Activated naive CD8-positive, alpha-beta T cell treated with anti-CD3 and anti-CD28 coated beads, Interleukin-2, amount 10 ng/mL, durations not matched to agents 7 days and 5 days (primary cell): ENCODE measurements around the gene NGFR. TPM values are rescaled to one million over a fixed set of nuclear protein-coding genes. Genes with fewer than 3 reads are reported as not detected.

Experiments used
- ATAC-seq: fragments of 150-1000 bp; cut with Tn5 transposase; one replicate; pipeline ENCODE4 v1.10.0; 2021; ENCODE audit warnings: low read depth, moderate library complexity
- POLR2A ChIA-PET: fragments of 350-600 bp; sonication (Branson Sonifier 250); formaldehyde crosslinking; loops from one replicate; lab custom pipeline; 2021; ENCODE audit warnings: antibody characterized with exemption; lab: Charles Lee
- DNase-seq: peaks from one replicate; pipeline ENCODE4 v3.0.0; 2021
- H3K27ac Mint-ChIP-seq: one replicate; pipeline ENCODE4 v1.8.0; 2022; ENCODE audit warnings: mild to moderate bottlenecking, mixed read lengths
- H3K27me3 Mint-ChIP-seq: one replicate; pipeline ENCODE4 v1.8.0; 2022; ENCODE audit warnings: mild to moderate bottlenecking, moderate library complexity, mixed read lengths
- H3K36me3 Mint-ChIP-seq: one replicate; pipeline ENCODE4 v1.8.0; 2021; ENCODE audit warnings: mild to moderate bottlenecking, mixed read lengths
- H3K4me1 Mint-ChIP-seq: one replicate; pipeline ENCODE4 v1.8.0; 2021; ENCODE audit warnings: mixed read lengths
- H3K4me3 Mint-ChIP-seq: one replicate; pipeline ENCODE4 v1.8.0; 2022; ENCODE audit warnings: mild to moderate bottlenecking, moderate library complexity, mixed read lengths
- H3K9me3 Mint-ChIP-seq: one replicate; pipeline ENCODE4 v1.8.0; 2021; ENCODE audit warnings: mixed read lengths
- total RNA-seq, 2 experiments: library from RNA; stranded (reverse); gene quantifications; one replicate each; pipeline ENCODE4 v1.2.3, GENCODE V29; 2021

NGFR gene, protein sequence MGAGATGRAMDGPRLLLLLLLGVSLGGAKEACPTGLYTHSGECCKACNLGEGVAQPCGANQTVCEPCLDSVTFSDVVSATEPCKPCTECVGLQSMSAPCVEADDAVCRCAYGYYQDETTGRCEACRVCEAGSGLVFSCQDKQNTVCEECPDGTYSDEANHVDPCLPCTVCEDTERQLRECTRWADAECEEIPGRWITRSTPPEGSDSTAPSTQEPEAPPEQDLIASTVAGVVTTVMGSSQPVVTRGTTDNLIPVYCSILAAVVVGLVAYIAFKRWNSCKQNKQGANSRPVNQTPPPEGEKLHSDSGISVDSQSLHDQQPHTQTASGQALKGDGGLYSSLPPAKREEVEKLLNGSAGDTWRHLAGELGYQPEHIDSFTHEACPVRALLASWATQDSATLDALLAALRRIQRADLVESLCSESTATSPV
- under 1 TPM in 1 of 2 experiments, not detected in 1; 0.50 TPM for total RNA-seq

DNA sequence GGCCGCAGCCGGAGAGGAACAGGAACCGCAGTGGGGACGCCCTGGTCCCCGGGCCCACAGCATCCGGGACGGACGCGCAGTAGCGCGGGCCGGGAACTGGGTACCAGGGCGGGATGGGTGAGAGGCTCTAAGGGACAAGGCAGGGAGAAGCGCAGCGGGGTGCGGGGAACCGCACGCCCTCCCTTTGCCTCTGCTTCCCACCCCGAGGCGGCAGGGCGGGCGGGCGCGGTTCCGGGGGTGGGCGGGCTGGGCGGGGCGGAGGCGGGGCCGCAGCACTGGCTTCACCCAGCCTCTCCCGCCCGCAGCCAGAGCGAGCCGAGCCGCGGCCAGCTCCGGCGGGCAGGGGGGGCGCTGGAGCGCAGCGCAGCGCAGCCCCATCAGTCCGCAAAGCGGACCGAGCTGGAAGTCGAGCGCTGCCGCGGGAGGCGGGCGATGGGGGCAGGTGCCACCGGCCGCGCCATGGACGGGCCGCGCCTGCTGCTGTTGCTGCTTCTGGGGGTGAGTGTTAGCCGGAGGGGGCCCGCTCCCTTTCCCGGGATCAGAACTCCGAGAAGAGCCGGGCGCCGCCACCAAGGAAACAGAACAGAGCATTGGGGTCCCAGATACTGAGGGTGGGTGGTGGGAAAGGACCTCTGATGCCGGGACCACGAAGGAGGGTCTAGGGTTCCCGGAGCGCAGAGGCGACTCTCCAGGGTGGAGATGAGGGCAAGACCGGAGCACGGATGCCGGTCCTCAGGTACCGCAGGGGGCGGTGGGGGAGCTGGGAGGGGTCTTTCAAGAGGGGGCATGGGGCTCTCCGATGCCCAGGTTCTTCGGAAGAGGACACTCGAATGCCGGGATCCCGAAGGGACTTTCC lies at the start of gene NGFR:
NGFR (plus strand) TSS at position 308 of the 856 bp plus-strand sequence; CDS start at position 433, 125 bp downstream.
- ATAC-seq (peak; percentile 61), DNase-seq (peak; percentile 71)
- Mint-ChIP-seq H3K9me3 (no peaks in the 10 kb centered on the region), H3K36me3 (no peaks in the 10 kb centered on the region), H3K27me3 (peaks cover 73% of the 10 kb centered on the region), H3K27ac (no peak within 1 kb of the TSS), H3K4me1 (peaks cover 13% of the 10 kb centered on the region), H3K4me3 (peak within 1 kb of the TSS; percentile 80)
- POLR2A ChIA-PET: no interaction called here

DNA sequence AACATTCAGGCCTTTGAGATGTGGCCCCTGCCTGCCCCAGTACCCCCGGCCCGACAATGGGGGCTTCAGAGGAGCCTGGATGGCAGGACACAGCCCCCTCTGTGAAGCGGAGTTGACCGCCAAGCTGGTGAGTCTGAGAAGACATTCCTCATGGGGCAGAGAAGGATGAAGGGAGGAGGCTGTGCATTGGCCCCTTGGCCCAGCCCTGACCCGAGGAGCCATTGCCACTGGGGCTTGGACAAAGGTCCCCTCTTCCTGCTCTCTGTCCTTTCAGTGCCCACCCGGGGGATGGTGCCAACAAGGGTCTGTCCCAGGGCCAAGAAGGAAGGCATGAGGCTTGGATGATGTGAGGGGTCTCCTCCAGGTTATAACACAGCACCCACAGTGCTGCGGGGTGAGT lies 49.5 kb upstream of the NGFR start:
- Mint-ChIP-seq H3K36me3 (no peaks in the 10 kb centered on the region), H3K4me1 (peaks cover 4% of the 10 kb centered on the region), H3K4me3 (no peak overlapping the region), H3K9me3 (no peaks in the 10 kb centered on the region), H3K27me3 (peaks cover 13% of the 10 kb centered on the region), H3K27ac (no peak overlapping the region)
- ATAC-seq: no peak
- POLR2A ChIA-PET: no interaction called here
- no peak for DNase-seq

DNA sequence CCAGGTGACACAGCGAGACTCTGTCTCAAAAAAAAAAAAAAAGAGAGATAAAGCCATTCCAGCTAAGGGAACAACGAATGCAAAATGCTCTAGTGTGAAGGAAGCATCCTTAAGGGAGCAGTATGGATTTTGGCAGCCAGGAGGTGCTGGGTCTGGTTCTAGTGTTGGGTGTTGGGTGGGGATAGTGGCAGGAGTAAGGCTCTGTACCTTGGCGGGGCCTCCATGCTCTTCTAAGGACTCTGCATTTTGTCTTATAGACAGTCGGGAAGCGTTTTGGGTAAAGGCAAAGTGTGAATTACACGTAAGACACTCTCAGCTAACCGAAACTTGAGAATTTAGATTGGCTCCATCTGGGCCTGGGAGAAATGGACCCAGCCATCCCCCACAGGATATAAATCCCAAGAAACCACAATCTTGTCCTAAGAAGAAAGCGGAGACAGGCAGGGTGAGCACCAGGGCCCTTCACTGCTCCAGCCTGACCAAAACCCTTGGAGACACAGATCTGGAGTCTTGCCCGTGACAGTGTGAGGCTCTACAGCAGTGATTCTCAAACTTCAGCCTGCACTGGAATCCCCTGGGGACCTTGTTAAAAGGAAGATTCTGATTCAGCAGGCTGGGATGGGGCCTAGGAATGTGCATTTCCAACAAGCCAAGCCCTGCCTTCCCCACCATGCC lies 47.3 kb upstream of the NGFR start:
- no peaks in the 10 kb centered on the region for H3K9me3 Mint-ChIP-seq
- ATAC-seq (no peak), DNase-seq (no peak)
- no peaks in the 10 kb centered on the region for H3K36me3 Mint-ChIP-seq
- H3K4me1 Mint-ChIP-seq: peaks cover 6% of the 10 kb centered on the region
- no peak overlapping the region for H3K27ac Mint-ChIP-seq
- peaks cover 8% of the 10 kb centered on the region for H3K27me3 Mint-ChIP-seq
- no peak overlapping the region for H3K4me3 Mint-ChIP-seq
- POLR2A ChIA-PET: interaction anchor here (0.6 kb wide), 1 partner anchor 503 kb away, joined by 3 read pairs; the partner anchor contains the start of gene SNF8

DNA sequence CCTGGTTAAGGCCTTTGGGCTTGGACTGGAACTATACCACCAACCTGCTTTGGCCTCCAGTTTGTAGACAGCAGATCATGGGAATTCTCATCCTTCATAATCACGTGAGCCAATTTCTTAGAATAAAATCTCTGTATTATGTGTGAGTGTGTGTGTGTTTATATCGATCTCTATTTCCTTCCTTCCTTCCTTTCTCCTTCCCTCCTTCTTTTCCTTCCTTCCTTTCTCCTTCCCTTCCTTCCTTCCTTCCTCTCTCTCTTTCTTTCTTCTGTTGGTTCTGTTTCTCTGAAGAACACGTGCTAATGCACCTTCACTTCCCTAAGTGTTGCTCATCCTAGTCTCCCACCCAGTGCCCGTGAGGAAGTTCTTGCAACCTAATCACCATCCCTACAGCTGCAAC lies 44.9 kb upstream of the NGFR start:
- Mint-ChIP-seq H3K36me3 (no peaks in the 10 kb centered on the region), H3K4me3 (no peak overlapping the region), H3K9me3 (no peaks in the 10 kb centered on the region), H3K27me3 (peaks cover 11% of the 10 kb centered on the region), H3K4me1 (peaks cover 6% of the 10 kb centered on the region), H3K27ac (no peak overlapping the region)
- DNase-seq: no peak
- POLR2A ChIA-PET: no interaction called here
- no peak for ATAC-seq

DNA sequence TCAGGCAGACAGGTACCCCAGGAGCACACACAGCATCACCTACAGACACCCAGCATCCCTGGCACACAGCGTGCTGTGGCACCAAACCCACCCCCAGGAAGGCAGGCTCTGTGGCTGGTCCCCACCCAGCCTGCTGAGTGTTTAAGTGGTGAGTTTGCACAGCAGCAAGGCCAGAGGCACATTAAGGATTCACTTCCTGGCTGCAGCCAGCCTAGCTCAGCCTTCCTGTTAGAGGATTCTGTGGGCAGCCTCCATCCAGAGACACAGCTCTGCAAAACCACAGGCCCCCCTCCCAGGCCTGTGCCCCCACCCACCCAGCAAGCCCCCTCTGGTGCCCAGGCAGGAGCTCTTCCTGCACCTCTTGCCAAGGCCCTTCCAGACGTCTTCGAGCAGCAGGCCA lies 44.4 kb upstream of the NGFR start:
- peaks cover 11% of the 10 kb centered on the region for H3K27me3 Mint-ChIP-seq
- ATAC-seq (peak; percentile 67), DNase-seq (no peak)
- no peak overlapping the region for H3K27ac Mint-ChIP-seq
- no peaks in the 10 kb centered on the region for H3K9me3 Mint-ChIP-seq
- H3K4me3 Mint-ChIP-seq: no peak overlapping the region
- POLR2A ChIA-PET: no interaction called here
- peaks cover 6% of the 10 kb centered on the region for H3K4me1 Mint-ChIP-seq
- no peaks in the 10 kb centered on the region for H3K36me3 Mint-ChIP-seq

DNA sequence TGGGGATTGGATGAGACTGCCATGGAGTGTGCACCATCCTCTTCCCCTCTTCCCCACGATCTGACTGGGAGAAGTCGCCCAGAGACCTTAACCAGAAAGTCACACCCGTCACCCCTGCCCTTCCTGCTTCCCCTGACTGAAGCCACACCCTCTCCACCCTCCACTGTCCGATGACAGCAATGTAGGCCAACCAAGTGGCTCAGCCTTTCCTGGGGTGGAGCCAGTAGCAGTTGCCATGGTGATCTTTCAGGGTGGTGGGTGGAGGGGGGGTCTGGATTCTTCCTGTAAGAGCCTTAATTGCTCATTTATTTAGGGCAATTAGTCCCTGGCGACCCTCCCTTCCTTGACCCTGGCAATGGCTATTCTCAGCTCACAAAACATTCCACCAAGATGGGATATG lies 42.9 kb upstream of the NGFR start:
- ATAC-seq: peak; percentile 32
- Mint-ChIP-seq H3K4me1 (peaks cover 6% of the 10 kb centered on the region), H3K4me3 (no peak overlapping the region), H3K27me3 (peaks cover 22% of the 10 kb centered on the region), H3K36me3 (no peaks in the 10 kb centered on the region), H3K27ac (peak overlapping the region; percentile 63), H3K9me3 (no peaks in the 10 kb centered on the region)
- POLR2A ChIA-PET: no interaction called here
- no peak for DNase-seq

DNA sequence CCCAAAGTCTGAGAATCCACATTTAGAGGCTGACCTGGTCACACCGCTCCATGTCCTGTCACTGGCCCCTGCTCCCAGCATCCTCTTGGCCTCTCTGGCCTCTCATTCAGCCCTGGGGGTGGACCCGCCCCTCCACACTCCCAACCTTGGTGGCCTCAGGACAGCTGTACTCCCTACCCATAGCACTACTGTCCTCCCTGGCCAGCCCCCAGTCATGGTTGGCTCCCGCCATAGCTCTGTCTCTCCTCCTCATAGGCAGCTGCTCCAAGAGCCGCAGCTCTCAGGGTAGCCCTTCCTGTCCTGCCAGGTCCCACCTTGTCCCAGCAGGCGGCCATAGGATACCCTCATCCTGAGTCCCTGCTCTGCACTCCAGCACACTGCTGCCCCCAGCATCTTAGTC lies 42.4 kb upstream of the NGFR start:
- Mint-ChIP-seq H3K27ac (no peak overlapping the region), H3K4me3 (no peak overlapping the region), H3K36me3 (no peaks in the 10 kb centered on the region), H3K4me1 (peaks cover 7% of the 10 kb centered on the region), H3K9me3 (no peaks in the 10 kb centered on the region), H3K27me3 (peaks cover 27% of the 10 kb centered on the region)
- POLR2A ChIA-PET: no interaction called here
- DNase-seq: no peak
- no peak for ATAC-seq

DNA sequence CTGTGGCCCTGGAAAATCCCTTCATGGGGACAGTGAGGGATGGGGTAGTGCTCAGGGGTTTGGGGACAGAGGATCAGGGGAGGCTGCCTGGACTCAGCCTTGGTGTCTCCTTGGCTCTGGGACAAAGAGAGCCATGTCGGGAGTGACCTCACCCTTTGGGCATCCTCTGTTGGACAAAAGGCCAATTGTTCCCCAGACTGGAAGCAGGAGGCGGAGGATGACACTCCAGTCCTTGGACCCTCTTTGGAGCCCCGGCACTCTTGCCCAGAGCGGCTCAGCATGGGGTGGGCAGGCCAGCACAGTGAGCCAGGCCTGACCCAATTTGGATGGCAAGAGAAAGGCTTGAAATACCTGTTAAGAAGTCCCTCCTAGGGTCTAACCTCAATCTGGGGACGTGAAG lies 41.0 kb upstream of the NGFR start:
- H3K27me3 Mint-ChIP-seq: peaks cover 40% of the 10 kb centered on the region
- no peak overlapping the region for H3K27ac Mint-ChIP-seq
- no peak for ATAC-seq
- no peaks in the 10 kb centered on the region for H3K36me3 Mint-ChIP-seq
- POLR2A ChIA-PET: no interaction called here
- DNase-seq: no peak
- no peaks in the 10 kb centered on the region for H3K9me3 Mint-ChIP-seq
- H3K4me3 Mint-ChIP-seq: no peak overlapping the region
- H3K4me1 Mint-ChIP-seq: peaks cover 11% of the 10 kb centered on the region

DNA sequence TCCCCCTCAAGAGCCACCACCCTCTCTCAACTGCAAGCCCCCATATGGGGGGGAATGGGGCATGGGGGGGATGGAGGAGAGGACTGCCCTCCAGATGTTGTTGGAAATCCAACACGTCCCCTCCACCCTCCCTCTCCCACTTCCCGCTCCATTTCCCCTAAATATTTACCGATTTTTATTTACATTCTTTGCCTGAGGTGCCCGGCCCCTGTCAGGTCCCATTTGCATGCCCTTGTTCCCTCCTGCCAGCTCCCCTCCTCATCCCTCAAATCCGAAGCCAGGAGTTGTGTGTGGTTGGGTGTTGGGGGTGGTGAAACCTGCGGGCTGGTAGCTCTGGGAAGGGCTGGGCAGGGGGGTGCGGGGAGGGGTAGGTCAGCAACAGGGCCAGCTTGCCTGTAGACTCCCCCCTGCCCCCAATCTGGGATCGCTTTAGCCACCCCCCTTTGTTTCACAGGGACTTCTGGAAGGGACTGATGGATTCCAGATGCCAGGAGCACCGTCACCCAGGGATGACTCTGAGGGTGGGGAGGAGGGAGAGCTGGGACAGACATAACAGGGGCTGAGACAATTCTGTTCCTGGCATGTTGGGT lies 39.7 kb upstream of the NGFR start:
- POLR2A ChIA-PET: no interaction called here
- DNase-seq: no peak
- no peak for ATAC-seq
- H3K27me3 Mint-ChIP-seq: peaks cover 49% of the 10 kb centered on the region
- no peak overlapping the region for H3K4me3 Mint-ChIP-seq
- no peaks in the 10 kb centered on the region for H3K36me3 Mint-ChIP-seq
- no peaks in the 10 kb centered on the region for H3K9me3 Mint-ChIP-seq
- H3K27ac Mint-ChIP-seq: no peak overlapping the region
- H3K4me1 Mint-ChIP-seq: peaks cover 11% of the 10 kb centered on the region

DNA sequence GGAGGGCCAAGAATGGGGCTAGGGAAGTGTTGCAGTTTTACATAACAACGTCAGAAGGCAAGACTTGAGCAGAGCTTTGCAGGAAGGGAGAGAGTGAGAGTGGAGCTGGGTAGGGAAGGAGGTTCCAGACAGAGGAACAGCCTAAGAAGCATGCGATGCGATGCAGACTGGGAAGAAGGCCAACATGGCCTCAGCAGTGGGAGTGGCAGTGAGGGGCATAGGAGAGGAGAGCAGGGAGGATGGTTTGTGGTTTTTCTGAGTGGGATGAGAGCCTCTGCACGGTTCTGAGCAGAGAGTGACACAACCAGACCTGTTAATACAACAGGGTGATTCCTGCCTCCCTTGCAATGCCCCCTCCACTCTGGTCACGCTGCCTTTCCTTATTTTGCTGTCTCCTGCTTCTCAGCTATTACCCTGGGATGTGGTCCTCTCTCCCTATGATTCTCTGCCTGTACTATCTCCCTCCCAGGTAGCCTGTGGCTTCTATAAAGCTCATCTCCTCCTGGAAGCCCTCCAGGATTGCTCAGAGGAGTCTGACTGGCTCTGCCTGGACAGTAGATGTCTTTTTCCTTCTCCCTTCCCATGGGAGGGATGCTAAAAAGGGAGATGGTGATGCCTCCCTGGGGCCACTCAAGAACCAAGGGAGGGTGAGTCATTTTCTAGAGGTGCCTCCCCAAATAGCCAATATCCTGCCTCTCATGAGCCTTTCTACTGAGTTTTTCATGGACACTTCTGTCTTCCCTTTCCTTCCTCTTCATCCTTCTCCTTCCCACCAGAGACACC lies 38.7 kb upstream of the NGFR start:
- Mint-ChIP-seq H3K4me1 (peaks cover 7% of the 10 kb centered on the region), H3K27ac (no peak overlapping the region), H3K9me3 (no peaks in the 10 kb centered on the region), H3K27me3 (peaks cover 56% of the 10 kb centered on the region), H3K36me3 (no peaks in the 10 kb centered on the region), H3K4me3 (no peak overlapping the region)
- POLR2A ChIA-PET: no interaction called here
- ATAC-seq: no peak
- no peak for DNase-seq

DNA sequence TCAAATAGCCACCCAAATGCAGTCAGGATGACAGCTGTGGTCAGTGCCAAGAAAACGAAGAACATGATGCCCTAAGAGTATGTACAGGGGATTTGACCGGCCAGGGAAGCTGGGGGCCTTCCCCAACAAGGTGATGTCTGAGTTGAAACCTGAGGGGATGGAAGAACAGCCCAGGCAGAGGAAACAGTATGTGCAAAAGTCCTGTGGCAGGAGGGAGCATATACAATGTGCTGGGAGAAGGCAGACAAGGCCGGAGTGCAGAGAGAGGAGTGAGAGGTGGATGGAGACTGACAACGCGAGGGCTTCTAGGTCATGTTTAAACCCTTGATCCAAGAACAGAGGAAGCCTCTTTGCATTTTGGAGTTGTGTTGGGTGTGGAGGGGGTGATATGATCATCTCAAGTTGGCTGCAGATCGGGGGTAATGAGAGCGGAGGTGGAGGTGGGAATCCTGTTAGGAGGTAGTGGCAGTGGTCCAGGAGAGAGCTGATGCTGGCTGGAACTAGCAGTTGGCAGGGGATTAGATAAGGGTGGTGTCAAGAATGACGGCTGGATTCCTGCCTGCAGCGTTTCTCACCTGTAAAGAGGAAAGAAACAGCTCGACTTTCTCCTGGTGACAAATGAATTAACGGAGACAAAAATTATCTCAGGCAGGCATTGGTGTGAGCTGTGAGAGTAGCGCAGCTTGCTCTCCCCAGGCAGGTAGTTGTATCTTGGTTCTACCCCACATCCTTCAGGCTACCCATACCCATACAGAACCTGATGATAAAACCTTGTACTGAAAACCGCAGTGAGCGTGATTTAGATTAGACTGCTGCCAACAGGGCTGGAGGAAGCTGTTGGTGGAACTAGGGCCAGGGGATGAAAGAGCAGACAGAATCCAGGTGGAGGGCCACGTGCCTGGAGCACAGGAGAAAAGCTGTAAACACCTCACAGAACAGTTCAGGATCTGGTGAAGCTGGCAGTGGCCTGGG lies 37.2 kb upstream of the NGFR start:
- POLR2A ChIA-PET: no interaction called here
- peaks cover 7% of the 10 kb centered on the region for H3K4me1 Mint-ChIP-seq
- peaks cover 59% of the 10 kb centered on the region for H3K27me3 Mint-ChIP-seq

More for the DNA sequence above, 37.2 kb upstream of the NGFR start:
- H3K9me3 Mint-ChIP-seq: no peaks in the 10 kb centered on the region
- DNase-seq: no peak
- no peak overlapping the region for H3K4me3 Mint-ChIP-seq
- no peak overlapping the region for H3K27ac Mint-ChIP-seq
- H3K36me3 Mint-ChIP-seq: no peaks in the 10 kb centered on the region
- ATAC-seq: peak; percentile 39
